ENCODE data around the gene TNFSF13. TPM values are rescaled to one million over a fixed set of nuclear protein-coding genes. Genes with fewer than 3 reads are reported as not detected.

Gene TNFSF13
- total and polyA plus RNA-seq, 2 of the 8 experiments (the other 6 are each of a cell fraction or from before 2014, with no cell fraction given): 2.1 to 2.6 TPM

GRCh38 chr17:7512105-7512504, 46.4 kb upstream of the TNFSF13 start:
- WGBS, 2 experiments (ENCODE audit: extremely low coverage in 1 of 2, insufficient coverage in 1 of 2, insufficient read length in 1 of 2, insufficient replicate concordance in 2 of 2, low coverage in 1 of 2, low lambda C conversion rate in 2 of 2, missing lambda C conversion rate in 1 of 2): 94% methylated on average over 15 of the region's 15 CpGs; no CpG with 5 or more reads in 1 of the 2 experiments
- no peak overlapping the region for H3K4ac ChIP-seq (replicated peaks; ENCODE audit: insufficient read length, low read depth, low read length)
- no peak overlapping the region for H2BK15ac ChIP-seq (ENCODE audit: low read length)
- H2BK20ac ChIP-seq (ENCODE audit: low read length): no peak overlapping the region
- CTCF ChIA-PET (ENCODE audit: partially characterized antibody): interaction anchor here (0.6 to 11.8 kb wide), 4 partner anchors 10 to 225 kb away, joined by 4 to 251 read pairs (median 10); partner anchors contain the start of genes SENP3 and TNFSF13
- no peak for DNase-seq (ENCODE audit: low read depth in 1 of 2, low spot score in 2 of 2)
- no peak overlapping the region for H4K91ac ChIP-seq (replicated peaks; ENCODE audit: insufficient read length, low read length)
- H3K18ac ChIP-seq (ENCODE audit: extremely low read depth, low read length): no peak overlapping the region
- H4K8ac ChIP-seq (ENCODE audit: extremely low read depth, insufficient read depth, low read length): no peak overlapping the region
- H3K27me3 ChIP-seq (replicated peaks in 1 of 4; ENCODE audit: control insufficient read depth in 3 of 4, extremely low read depth in 1 of 4, insufficient read depth in 3 of 4, low read length in 3 of 4): no peaks in the 10 kb centered on the region
- H3K23me2 ChIP-seq (ENCODE audit: low read depth, low read length): peaks cover 5% of the 10 kb centered on the region; the same call in 1 of the 2 replicates
- H3K14ac ChIP-seq (ENCODE audit: insufficient read length): no peak overlapping the region
- H3K23ac ChIP-seq (ENCODE audit: insufficient read length): no peak overlapping the region
- H2AFZ ChIP-seq (ENCODE audit: low read length): no peak overlapping the region
- no peak overlapping the region for H2AK5ac ChIP-seq (ENCODE audit: low read depth, low read length)
- H2BK12ac ChIP-seq (ENCODE audit: low read depth, low read length): no peak overlapping the region
- peaks cover 28 to 62% (median 57%) of the 10 kb centered on the region in 4 experiments for H3K36me3 ChIP-seq (ENCODE audit: control insufficient read depth in 2 of 4, insufficient read depth in 4 of 4, low read length in 3 of 4)
- H3K56ac ChIP-seq (replicated peaks; ENCODE audit: insufficient read length, low read depth, low read length): no peak overlapping the region
- H2BK5ac ChIP-seq (ENCODE audit: low read depth, low read length): no peak overlapping the region
- no peaks in the 10 kb centered on the region; the same call in 1 of the 2 replicates for H3K79me1 ChIP-seq (ENCODE audit: low read depth, low read length)
- no peak for FAIRE-seq
- POLR2A ChIA-PET (ENCODE audit: partially characterized antibody): interaction anchor here (1.0 to 4.5 kb wide), 3 partner anchors 20 to 61 kb away, joined by 3 to 24 read pairs (median 4); partner anchors contain the start of gene POLR2A
- H3K4me3 ChIP-seq (ENCODE audit: extremely low read depth in 1 of 4, insufficient read depth in 2 of 4, low read depth in 3 of 4, low read length in 4 of 4): no peak overlapping the region
- H2BK120ac ChIP-seq (replicated peaks; ENCODE audit: low read depth, low read length): no peak overlapping the region
- H4K20me1 ChIP-seq (replicated peaks in 1 of 2; ENCODE audit: control insufficient read depth in 1 of 2, insufficient read depth in 2 of 2, low read length in 2 of 2): peaks cover 0 to 18% of the 10 kb centered on the region in 2 experiments
- no peaks in the 10 kb centered on the region for H3K79me2 ChIP-seq (ENCODE audit: control insufficient read depth in 1 of 2, insufficient read depth in 2 of 2, low read length in 2 of 2)
- H3K9me3 ChIP-seq (ENCODE audit: insufficient read depth in 2 of 2, low read depth in 1 of 2, low read length in 1 of 2): no peaks in the 10 kb centered on the region; a peak in 1 of 4 replicates
- no peaks in the 10 kb centered on the region for H3K4me1 ChIP-seq (replicated peaks in 1 of 4; ENCODE audit: control insufficient read depth in 3 of 4, insufficient read depth in 4 of 4, low read length in 3 of 4)
- H3K4me2 ChIP-seq (ENCODE audit: insufficient read depth in 1 of 2, low read depth in 2 of 2, low read length in 2 of 2): no peak overlapping the region
- no peak overlapping the region for H3K9ac ChIP-seq (replicated peaks in 1 of 4; ENCODE audit: extremely low read depth in 1 of 4, low read depth in 3 of 4, low read length in 3 of 4)
- H4K5ac ChIP-seq (ENCODE audit: insufficient read length, low read depth, low read length): no peak overlapping the region
- H3K27ac ChIP-seq (ENCODE audit: low read depth, low read length): no peak overlapping the region
- TF ChIP-seq BCL11A (IDR thresholded peaks at IDR 0.05; ENCODE audit: low read depth in 2 of 2, low read length in 2 of 2): no peak
- no peak for TF ChIP-seq CTBP2 (IDR thresholded peaks at IDR 0.05; ENCODE audit: borderline replicate concordance, insufficient read depth, insufficient read length, low read length)
- no peak for TF ChIP-seq TCF12 (IDR thresholded peaks at IDR 0.05; ENCODE audit: low read depth, low read length)
- TF ChIP-seq HDAC2 (IDR thresholded peaks at IDR 0.05; ENCODE audit: borderline replicate concordance in 1 of 2, low read depth in 2 of 2, low read length in 2 of 2): no peak
- TF ChIP-seq PHF8 (conservative IDR thresholded peaks at IDR 0.05; ENCODE audit: low read depth, low read length): no peak
- TF ChIP-seq RNF2 (IDR thresholded peaks at IDR 0.05; ENCODE audit: borderline replicate concordance, low read depth, low read length, missing control alignments, poor library complexity, severe bottlenecking): no peak
- no peak for TF ChIP-seq MAFK (IDR thresholded peaks at IDR 0.05; ENCODE audit: low read depth, low read length)
- no peak for TF ChIP-seq POU5F1 (IDR thresholded peaks at IDR 0.05; ENCODE audit: low read depth, low read length)
- no peak for TF ChIP-seq KDM1A (IDR thresholded peaks at IDR 0.05; ENCODE audit: borderline replicate concordance, low read length)
- TF ChIP-seq FOSL1 (IDR thresholded peaks at IDR 0.05; ENCODE audit: insufficient read depth, low read depth, low read length): no peak
- no peak for TF ChIP-seq RBBP5 (IDR thresholded peaks at IDR 0.05; ENCODE audit: borderline replicate concordance, low read depth, low read length)
- no peak for TF ChIP-seq POLR2AphosphoS5 (IDR thresholded peaks at IDR 0.05; ENCODE audit: low read depth, low read length)

Measured in H1 (cell line).